H9 (cell line): Measurements from ENCODE around the gene RFNG. TPM values are rescaled to one million over a fixed set of nuclear protein-coding genes. Genes with fewer than 3 reads are reported as not detected.

Experiments used
- DNase-seq: peaks from one replicate; pipeline ENCODE4 v3.0.0-alpha.2; 2017
- H2AFZ ChIP-seq: one replicate; pipeline ENCODE4 v1.6.1; 2013; ENCODE audit warnings: mild to moderate bottlenecking, low read length, control low read depth, moderate library complexity
- H2AK5ac ChIP-seq: 2 replicates; pipeline ENCODE4 v1.6.1; 2013; ENCODE audit warnings: low read length, control low read depth, mixed read lengths; ENCODE audit not compliant: insufficient read length
- H2BK120ac ChIP-seq: one replicate; pipeline ENCODE4 v1.6.1; 2013; ENCODE audit warnings: low read depth, mild to moderate bottlenecking, low read length, control low read depth, inconsistent platforms; ENCODE audit not compliant: poor library complexity, severe bottlenecking
- H2BK12ac ChIP-seq: 2 replicates; pipeline ENCODE4 v1.6.1; 2013; ENCODE audit warnings: low read length, control low read depth, mixed read lengths, low read depth; ENCODE audit not compliant: insufficient read length
- H2BK15ac ChIP-seq: 2 replicates; pipeline ENCODE4 v1.6.1; 2013; ENCODE audit warnings: low read depth, low read length, control low read depth
- H2BK20ac ChIP-seq: one replicate; pipeline ENCODE4 v1.6.1; 2013; ENCODE audit warnings: low read depth, mild to moderate bottlenecking, low read length, control low read depth, inconsistent platforms; ENCODE audit not compliant: poor library complexity, severe bottlenecking
- H2BK5ac ChIP-seq: 2 replicates; pipeline ENCODE4 v1.6.1; 2013; ENCODE audit warnings: low read length, control low read depth, mixed read lengths; ENCODE audit not compliant: insufficient read length
- H3K14ac ChIP-seq: 2 replicates; pipeline ENCODE4 v1.6.1; 2013; ENCODE audit warnings: low read length, control low read depth; ENCODE audit not compliant: insufficient read depth
- H3K18ac ChIP-seq: 2 replicates; pipeline ENCODE4 v1.6.1; 2013; ENCODE audit warnings: low read depth, mild to moderate bottlenecking, mixed read lengths, low read length, control low read depth; ENCODE audit not compliant: insufficient read length
- H3K23ac ChIP-seq: 2 replicates; pipeline ENCODE4 v1.6.1; 2013; ENCODE audit warnings: low read length, control low read depth, mixed read lengths, low read depth; ENCODE audit not compliant: insufficient read length
- H3K23me2 ChIP-seq: 2 replicates; pipeline ENCODE4 v1.6.1; 2013; ENCODE audit warnings: low read depth, mild to moderate bottlenecking, mixed read lengths, low read length, control low read depth; ENCODE audit not compliant: insufficient read length, poor library complexity, severe bottlenecking
- H3K27ac ChIP-seq: 2 replicates; pipeline ENCODE4 v1.5.1; 2013; ENCODE audit warnings: low read length, control low read depth, mixed read lengths, low read depth; ENCODE audit not compliant: insufficient read length
- H3K27me3 ChIP-seq: 2 replicates; pipeline ENCODE4 v1.6.1; 2013; ENCODE audit warnings: low read length, control low read depth, inconsistent platforms; ENCODE audit not compliant: insufficient read depth
- H3K4ac ChIP-seq: 2 replicates; pipeline ENCODE4 v1.6.1; 2013; ENCODE audit warnings: low read depth, mild to moderate bottlenecking, control low read depth, inconsistent platforms, low read length, moderate library complexity
- H3K4me1 ChIP-seq: 2 replicates; pipeline ENCODE4 v1.6.1; 2013; ENCODE audit warnings: low read length, control low read depth, inconsistent platforms; ENCODE audit not compliant: insufficient read depth
- H3K4me2 ChIP-seq: 2 replicates; pipeline ENCODE4 v1.6.1; 2013; ENCODE audit warnings: low read length, control low read depth, mixed read lengths; ENCODE audit not compliant: insufficient read length, insufficient read depth
- H3K56ac ChIP-seq: 2 replicates; pipeline ENCODE4 v1.6.1; 2013; ENCODE audit warnings: low read depth, mild to moderate bottlenecking, mixed read lengths, low read length, control low read depth; ENCODE audit not compliant: insufficient read length
- H3K79me1 ChIP-seq: 2 replicates; pipeline ENCODE4 v1.6.1; 2013; ENCODE audit warnings: low read depth, mild to moderate bottlenecking, moderate library complexity, low read length, control low read depth, inconsistent platforms; ENCODE audit not compliant: insufficient read depth, poor library complexity, severe bottlenecking
- H3K79me2 ChIP-seq: 2 replicates; pipeline ENCODE4 v1.6.1; 2013; ENCODE audit warnings: low read length, control low read depth, inconsistent platforms; ENCODE audit not compliant: insufficient read depth
- H3K9ac ChIP-seq: 2 replicates; pipeline ENCODE4 v1.6.1; 2013; ENCODE audit warnings: low read length, control low read depth, mixed read lengths; ENCODE audit not compliant: insufficient read length; ENCODE audit errors: extremely low read depth
- H3K9me3 ChIP-seq: one replicate; pipeline ENCODE4 v1.6.1; 2013; ENCODE audit warnings: low read depth, low read length, inconsistent platforms; ENCODE audit not compliant: control insufficient read depth
- H3T11ph ChIP-seq: one replicate; pipeline ENCODE4 v1.6.1; 2013; ENCODE audit warnings: mild to moderate bottlenecking, low read length, control low read depth, inconsistent platforms
- H4K20me1 ChIP-seq: one replicate; pipeline ENCODE4 v1.6.1; 2013; ENCODE audit not compliant: control insufficient read depth, insufficient read length, insufficient read depth
- H4K5ac ChIP-seq: 2 replicates; pipeline ENCODE4 v1.6.1; 2013; ENCODE audit warnings: low read depth, mild to moderate bottlenecking, mixed read lengths, low read length, control low read depth; ENCODE audit not compliant: insufficient read length
- H4K8ac ChIP-seq: replicated peaks from 2 replicates; pipeline ENCODE4 v1.6.1; 2013; ENCODE audit warnings: low read length, control low read depth, mixed read lengths, low read depth; ENCODE audit not compliant: insufficient read length
- H4K91ac ChIP-seq: 2 replicates; pipeline ENCODE4 v1.6.1; 2013; ENCODE audit warnings: low read depth, mild to moderate bottlenecking, moderate library complexity, mixed read lengths, low read length, control low read depth; ENCODE audit not compliant: insufficient read length
- H3K27ac Mint-ChIP-seq, 3 experiments: 2 replicates in 2 of 3; 3 replicates in 1 of 3; pipeline ENCODE4 v1.8.0; 2020 to 2021; ENCODE audit warnings: mixed read lengths in 3 of 3, mild to moderate bottlenecking in 1 of 3, moderate library complexity in 1 of 3
- H3K27me3 Mint-ChIP-seq: 2 replicates; pipeline ENCODE4 v1.8.0; 2021; ENCODE audit warnings: low read depth, mild to moderate bottlenecking, moderate library complexity, mixed read lengths
- H3K36me3 Mint-ChIP-seq, 3 experiments: 2 replicates in 2 of 3; 3 replicates in 1 of 3; pipeline ENCODE4 v1.8.0; 2020 to 2021; ENCODE audit warnings: low read depth in 3 of 3, mixed read lengths in 3 of 3; ENCODE audit not compliant: insufficient read depth in 1 of 3
- H3K4me1 Mint-ChIP-seq, 2 experiments: 2 replicates each; pipeline ENCODE4 v1.8.0; 2020; ENCODE audit warnings: mixed read lengths in 2 of 2
- H3K4me3 Mint-ChIP-seq, 2 experiments: 2 replicates in 1 of 2; 3 replicates in 1 of 2; pipeline ENCODE4 v1.8.0; 2020 to 2021; ENCODE audit warnings: mild to moderate bottlenecking in 2 of 2, mixed read lengths in 2 of 2, moderate library complexity in 1 of 2
- H3K9me3 Mint-ChIP-seq, 2 experiments: 2 replicates in 1 of 2; 3 replicates in 1 of 2; pipeline ENCODE4 v1.8.0; 2020; ENCODE audit warnings: mild to moderate bottlenecking in 2 of 2, mixed read lengths in 2 of 2, moderate library complexity in 1 of 2
- WGBS: extraction: QIAGEN DNeasy Blood & Tissue Kit; methylation state at CpG from one replicate; pipeline ENCODE4 v1.1.7; 2013; ENCODE audit warnings: missing lambda C conversion rate, low lambda C conversion rate, mixed read lengths; ENCODE audit not compliant: insufficient read length; ENCODE audit errors: extremely low coverage; 5-methylcytosine and 5-hydroxymethylcytosine counted together
- total RNA-seq: library from RNA; stranded (reverse); gene quantifications from 2 replicates; pipeline ENCODE4 v1.2.1, GENCODE V29; 2021
- TF ChIP-seq, protein P1 (sequence below): fragments of 200-600 bp; sonication (generic); conservative IDR thresholded peaks from 3 replicates; pipeline ENCODE4 v1.8.0; 2021; ENCODE audit warnings: antibody characterized with exemption, mild to moderate bottlenecking

The RFNG gene
- total RNA-seq, 1 experiment from 2014 or later = 34.0 TPM

GRCh38 chr17:82054351-82055022 lies 2.9 kb upstream of the RFNG start:
- Mint-ChIP-seq H3K36me3 (peaks cover 4 to 44% (median 37%) of the 10 kb centered on the region in 3 experiments; a peak in 5 of 7 replicates), H3K9me3 (no peaks in the 10 kb centered on the region), H3K4me3 (no peak overlapping the region; a peak in 2 of 5 replicates), H3K4me1 (peaks cover 0 to 13% of the 10 kb centered on the region in 2 experiments; a peak in 2 of 4 replicates), H3K27ac (no peak overlapping the region), H3K27me3 (no peaks in the 10 kb centered on the region; the same call in 1 of the 2 replicates)
- Histone ChIP-seq H2AK5ac (no peak overlapping the region), H3T11ph (no peak overlapping the region), H3K14ac (no peak overlapping the region), H3K9ac (no peak overlapping the region), H4K91ac (no peak overlapping the region), H3K23me2 (no peaks in the 10 kb centered on the region), H3K23ac (no peak overlapping the region), H3K9me3 (no peaks in the 10 kb centered on the region), H3K4me1 (no peaks in the 10 kb centered on the region), H2BK15ac (no peak overlapping the region), H3K18ac (no peak overlapping the region), H3K79me1 (peaks cover 2% of the 10 kb centered on the region), H3K4ac (no peak overlapping the region), H3K79me2 (no peaks in the 10 kb centered on the region), H4K5ac (no peak overlapping the region), H3K56ac (no peak overlapping the region), H2BK12ac (no peak overlapping the region), H3K27me3 (no peaks in the 10 kb centered on the region), H4K8ac (no peak overlapping the region), H4K20me1 (peaks cover 3% of the 10 kb centered on the region), H2BK20ac (no peak overlapping the region), H2AFZ (no peak overlapping the region), H2BK5ac (no peak overlapping the region), H3K4me2 (no peak overlapping the region), H2BK120ac (no peak overlapping the region), H3K27ac (no peak overlapping the region)
- no CpG with 5 or more reads among the region's 38 CpGs for WGBS
- no peak for DNase-seq
- TF ChIP-seq, protein P1, sequence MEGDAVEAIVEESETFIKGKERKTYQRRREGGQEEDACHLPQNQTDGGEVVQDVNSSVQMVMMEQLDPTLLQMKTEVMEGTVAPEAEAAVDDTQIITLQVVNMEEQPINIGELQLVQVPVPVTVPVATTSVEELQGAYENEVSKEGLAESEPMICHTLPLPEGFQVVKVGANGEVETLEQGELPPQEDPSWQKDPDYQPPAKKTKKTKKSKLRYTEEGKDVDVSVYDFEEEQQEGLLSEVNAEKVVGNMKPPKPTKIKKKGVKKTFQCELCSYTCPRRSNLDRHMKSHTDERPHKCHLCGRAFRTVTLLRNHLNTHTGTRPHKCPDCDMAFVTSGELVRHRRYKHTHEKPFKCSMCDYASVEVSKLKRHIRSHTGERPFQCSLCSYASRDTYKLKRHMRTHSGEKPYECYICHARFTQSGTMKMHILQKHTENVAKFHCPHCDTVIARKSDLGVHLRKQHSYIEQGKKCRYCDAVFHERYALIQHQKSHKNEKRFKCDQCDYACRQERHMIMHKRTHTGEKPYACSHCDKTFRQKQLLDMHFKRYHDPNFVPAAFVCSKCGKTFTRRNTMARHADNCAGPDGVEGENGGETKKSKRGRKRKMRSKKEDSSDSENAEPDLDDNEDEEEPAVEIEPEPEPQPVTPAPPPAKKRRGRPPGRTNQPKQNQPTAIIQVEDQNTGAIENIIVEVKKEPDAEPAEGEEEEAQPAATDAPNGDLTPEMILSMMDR = no peak
